SK-N-MC (cell line): ENCODE measurements around the gene XRCC1.

Experiments used
- EZH2 ChIP-seq: fragments of 200-600 bp; sonication (generic); IDR thresholded peaks from one replicate; pipeline ENCODE4 v1.6.1; 2017; ENCODE audit warnings: antibody characterized with exemption
- FOXP2 ChIP-seq: optimal IDR thresholded peaks from 2 replicates; pipeline ENCODE3; 2011; ENCODE audit warnings: mild to moderate bottlenecking, moderate library complexity; ENCODE audit not compliant: insufficient read depth; ENCODE audit errors: extremely low read length, control extremely low read depth
- POLR2AphosphoS5 ChIP-seq: IDR thresholded peaks from 2 replicates; pipeline ENCODE4 v1.6.1; 2012; ENCODE audit warnings: mild to moderate bottlenecking, low read depth, low read length, borderline replicate concordance

DNA sequence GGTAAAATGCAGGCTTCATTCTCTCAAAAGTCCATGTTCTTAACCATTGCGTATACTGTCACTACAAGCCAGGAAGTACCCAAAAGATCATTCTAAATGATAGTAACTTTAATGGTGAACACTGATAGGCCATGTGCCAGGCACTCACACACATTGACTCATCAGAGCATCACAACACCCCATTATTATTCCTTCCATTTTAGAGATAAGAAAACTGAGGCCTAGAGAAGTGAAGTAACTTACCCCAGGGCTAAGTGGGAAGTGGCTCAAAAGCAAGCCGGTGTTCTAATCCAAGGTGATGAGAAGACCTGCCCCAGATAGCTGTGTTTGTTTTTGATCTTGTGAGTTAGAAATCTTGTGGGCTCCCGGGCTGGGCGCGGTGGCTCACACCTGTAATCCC, 69.4 kb downstream of the XRCC1 start:
- TF ChIP-seq EZH2 (no peak), POLR2AphosphoS5 (no peak), FOXP2 (no peak)
